Smooth muscle cell (in vitro differentiated cells): ENCODE results near the gene ITIH5. TPM values are rescaled to one million over a fixed set of nuclear protein-coding genes. Genes with fewer than 3 reads are reported as not detected.
A peak's percentile ranks its signal among the peaks of the same experiment; 100 is the strongest.

Experiments used
- DNase-seq: peaks from one replicate; lab custom pipeline; 2025; ENCODE audit not compliant: unreplicated experiment; lab: John Stamatoyannopoulos, UW
- H2AFZ ChIP-seq: fragments of 200-600 bp; sonication (generic); 2 replicates; pipeline ENCODE4 v1.6.0; 2016; ENCODE audit warnings: antibody characterized with exemption, low read depth, mild to moderate bottlenecking
- H3F3A ChIP-seq: fragments of 200-600 bp; sonication (generic); 2 replicates; pipeline ENCODE4 v1.6.0; 2017; ENCODE audit warnings: antibody characterized with exemption, low read depth
- H3K27ac ChIP-seq: fragments of 200-600 bp; sonication (generic); 2 replicates; pipeline ENCODE4 v1.5.1; 2016; ENCODE audit warnings: low read depth, mild to moderate bottlenecking
- H3K27me3 ChIP-seq: fragments of 200-600 bp; sonication (generic); 2 replicates; pipeline ENCODE4 v1.6.1; 2016; ENCODE audit warnings: low read depth, mild to moderate bottlenecking
- H3K36me3 ChIP-seq: fragments of 200-600 bp; sonication (generic); 2 replicates; pipeline ENCODE4 v1.5.1; 2016; ENCODE audit warnings: low read depth
- H3K4me1 ChIP-seq: fragments of 200-600 bp; sonication (generic); 2 replicates; pipeline ENCODE4 v1.5.1; 2016; ENCODE audit warnings: low read depth
- H3K4me2 ChIP-seq: fragments of 200-600 bp; sonication (generic); 2 replicates; pipeline ENCODE4 v1.6.0; 2016; ENCODE audit warnings: mild to moderate bottlenecking
- H3K4me3 ChIP-seq: fragments of 200-600 bp; sonication (generic); 2 replicates; pipeline ENCODE4 v1.5.1; 2016; ENCODE audit warnings: mild to moderate bottlenecking
- H3K79me2 ChIP-seq: fragments of 200-600 bp; sonication (generic); 2 replicates; pipeline ENCODE4 v1.6.0; 2016; ENCODE audit warnings: low read depth, mild to moderate bottlenecking
- H3K9ac ChIP-seq: fragments of 200-600 bp; sonication (generic); 2 replicates; pipeline ENCODE4 v1.6.0; 2016; ENCODE audit warnings: low read depth
- H3K9me3 ChIP-seq: fragments of 200-600 bp; sonication (generic); replicated peaks from 2 replicates; pipeline ENCODE4 v1.5.1; 2016; ENCODE audit warnings: low read depth
- H4K20me1 ChIP-seq: fragments of 200-600 bp; sonication (generic); 2 replicates; pipeline ENCODE4 v1.6.0; 2016; ENCODE audit warnings: low read depth
- WGBS: methylation state at CpG from one replicate; pipeline ENCODE4 v1.1.7; 2016; ENCODE audit warnings: low lambda C conversion rate; 5-methylcytosine and 5-hydroxymethylcytosine counted together
- polyA plus RNA-seq: library from polyadenylated mRNA; unstranded; fragments of >200 nt; fragmentation: Nextera tagmentation; extraction: Ambion mirVana; gene quantifications from 2 replicates; pipeline ENCODE4 v1.2.1, GENCODE V29; 2016
- total RNA-seq: library from RNA; depleted of rRNA; stranded (reverse); fragments of >200 nt; gene quantifications from 2 replicates; pipeline ENCODE4 v1.2.3, GENCODE V29; 2014
- TF ChIP-seq, protein P1 (sequence below): fragments of 200-600 bp; sonication (generic); IDR thresholded peaks from 2 replicates; pipeline ENCODE4 v1.5.1; 2017; ENCODE audit warnings: borderline replicate concordance, mild to moderate bottlenecking, antibody characterized with exemption; ENCODE audit not compliant: insufficient read depth, poor library complexity, severe bottlenecking

The ITIH5 gene
- total and polyA plus RNA-seq, 2 experiments from 2014 or later, result 9.1 to 12.6 TPM

DNA sequence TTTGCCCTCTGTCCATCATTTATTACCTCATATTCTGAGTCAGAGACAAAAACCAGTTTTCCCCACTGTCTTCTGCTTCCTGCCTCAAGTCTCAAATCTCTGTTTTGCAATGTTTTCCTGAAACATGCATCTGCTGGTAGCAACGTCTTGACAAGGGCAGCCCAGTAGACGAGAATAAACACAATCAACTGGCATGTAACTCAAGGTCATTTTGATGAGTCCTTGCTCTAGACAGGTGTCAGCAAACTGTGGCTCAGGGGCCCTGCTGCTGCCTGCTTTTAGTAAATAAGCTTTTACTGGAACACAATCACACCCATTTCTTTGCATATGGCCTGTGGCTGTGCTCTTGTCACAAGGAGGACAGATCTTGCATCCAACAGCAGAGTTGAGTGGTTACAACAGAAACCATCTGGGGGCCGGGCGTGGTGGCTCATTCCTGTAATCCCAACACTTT lies 59.8 kb downstream of the ITIH5 start:
- Histone ChIP-seq H3K9ac (no peak overlapping the region), H3K27me3 (no peaks in the 10 kb centered on the region), H3K36me3 (no peaks in the 10 kb centered on the region), H3K9me3 (no peaks in the 10 kb centered on the region), H3K4me1 (peaks cover 2% of the 10 kb centered on the region), H4K20me1 (no peaks in the 10 kb centered on the region), H3F3A (peaks cover 5% of the 10 kb centered on the region), H2AFZ (no peak overlapping the region), H3K4me3 (no peak overlapping the region), H3K4me2 (no peak overlapping the region), H3K27ac (peak overlapping the region; percentile 53), H3K79me2 (no peaks in the 10 kb centered on the region)
- WGBS, result 47% methylated on average over 4 of the region's 4 CpGs
- TF ChIP-seq, protein P1, sequence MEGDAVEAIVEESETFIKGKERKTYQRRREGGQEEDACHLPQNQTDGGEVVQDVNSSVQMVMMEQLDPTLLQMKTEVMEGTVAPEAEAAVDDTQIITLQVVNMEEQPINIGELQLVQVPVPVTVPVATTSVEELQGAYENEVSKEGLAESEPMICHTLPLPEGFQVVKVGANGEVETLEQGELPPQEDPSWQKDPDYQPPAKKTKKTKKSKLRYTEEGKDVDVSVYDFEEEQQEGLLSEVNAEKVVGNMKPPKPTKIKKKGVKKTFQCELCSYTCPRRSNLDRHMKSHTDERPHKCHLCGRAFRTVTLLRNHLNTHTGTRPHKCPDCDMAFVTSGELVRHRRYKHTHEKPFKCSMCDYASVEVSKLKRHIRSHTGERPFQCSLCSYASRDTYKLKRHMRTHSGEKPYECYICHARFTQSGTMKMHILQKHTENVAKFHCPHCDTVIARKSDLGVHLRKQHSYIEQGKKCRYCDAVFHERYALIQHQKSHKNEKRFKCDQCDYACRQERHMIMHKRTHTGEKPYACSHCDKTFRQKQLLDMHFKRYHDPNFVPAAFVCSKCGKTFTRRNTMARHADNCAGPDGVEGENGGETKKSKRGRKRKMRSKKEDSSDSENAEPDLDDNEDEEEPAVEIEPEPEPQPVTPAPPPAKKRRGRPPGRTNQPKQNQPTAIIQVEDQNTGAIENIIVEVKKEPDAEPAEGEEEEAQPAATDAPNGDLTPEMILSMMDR, result no peak
- no peak for DNase-seq

GRCh38 chr10:7605565-7606295 lies 61.0 kb downstream of the ITIH5 start:
- Histone ChIP-seq H3K27ac (no peak overlapping the region), H3K9ac (no peak overlapping the region), H3K4me3 (no peak overlapping the region), H3K79me2 (no peaks in the 10 kb centered on the region), H3K4me2 (no peak overlapping the region), H3K27me3 (no peaks in the 10 kb centered on the region), H4K20me1 (no peaks in the 10 kb centered on the region), H3F3A (peaks cover 6% of the 10 kb centered on the region), H3K36me3 (no peaks in the 10 kb centered on the region), H2AFZ (no peak overlapping the region), H3K9me3 (no peaks in the 10 kb centered on the region), H3K4me1 (peaks cover 2% of the 10 kb centered on the region)
- TF ChIP-seq, protein P1, result peak; percentile 28
- DNase-seq, result no peak
- WGBS, result 60% methylated on average over 11 of the region's 11 CpGs

DNA sequence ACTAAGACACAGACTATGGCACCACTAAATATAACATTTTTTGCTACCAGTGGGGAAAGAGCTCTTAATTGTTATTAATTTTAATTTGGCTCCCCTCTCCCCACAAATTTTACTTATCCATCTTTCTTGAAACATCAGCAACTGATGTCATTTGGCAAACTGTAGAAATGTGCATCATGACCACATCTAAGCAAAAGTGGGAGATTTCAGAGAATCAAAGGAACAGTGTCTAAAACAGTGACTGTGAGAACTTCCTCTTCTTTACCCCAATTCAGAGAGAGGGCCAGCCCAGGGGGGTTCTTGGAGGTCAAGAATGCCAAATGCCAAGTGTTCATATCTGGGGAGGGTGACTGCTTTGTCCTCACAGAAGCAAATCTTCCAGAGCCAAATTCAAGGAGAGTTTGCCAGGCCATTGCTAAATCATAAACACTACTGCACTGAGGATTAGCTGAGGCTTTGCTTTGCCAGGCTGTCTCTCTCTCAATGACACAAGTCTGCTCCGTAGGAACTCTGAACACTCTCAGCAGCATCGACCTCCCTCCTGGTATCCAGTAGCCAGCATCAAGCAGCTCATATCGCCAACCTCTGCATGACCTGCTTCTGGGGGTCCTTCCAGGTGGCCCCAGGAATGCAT lies 65.6 kb downstream of the ITIH5 start:
- 37% methylated on average over 3 of the region's 3 CpGs for WGBS
- no peak overlapping the region for H2AFZ ChIP-seq
- H3F3A ChIP-seq, result peaks cover 4% of the 10 kb centered on the region
- H4K20me1 ChIP-seq, result no peaks in the 10 kb centered on the region
- TF ChIP-seq, protein P1, result no peak
- no peak overlapping the region for H3K9ac ChIP-seq
- no peaks in the 10 kb centered on the region for H3K27me3 ChIP-seq
- H3K36me3 ChIP-seq, result no peaks in the 10 kb centered on the region
- no peak overlapping the region for H3K27ac ChIP-seq
- no peaks in the 10 kb centered on the region for H3K9me3 ChIP-seq
- H3K79me2 ChIP-seq, result no peaks in the 10 kb centered on the region
- H3K4me3 ChIP-seq, result no peak overlapping the region
- H3K4me1 ChIP-seq, result peaks cover 2% of the 10 kb centered on the region
- peak overlapping the region; percentile 32 for H3K4me2 ChIP-seq
- no peak for DNase-seq
